ENCODE measurements around the gene GNAI3. TPM values are rescaled to one million over a fixed set of nuclear protein-coding genes. Genes with fewer than 3 reads are reported as not detected.

GNAI3 gene
- total RNA-seq, 2 experiments from 2014 or later = 3.8 to 6.1 TPM

DNA sequence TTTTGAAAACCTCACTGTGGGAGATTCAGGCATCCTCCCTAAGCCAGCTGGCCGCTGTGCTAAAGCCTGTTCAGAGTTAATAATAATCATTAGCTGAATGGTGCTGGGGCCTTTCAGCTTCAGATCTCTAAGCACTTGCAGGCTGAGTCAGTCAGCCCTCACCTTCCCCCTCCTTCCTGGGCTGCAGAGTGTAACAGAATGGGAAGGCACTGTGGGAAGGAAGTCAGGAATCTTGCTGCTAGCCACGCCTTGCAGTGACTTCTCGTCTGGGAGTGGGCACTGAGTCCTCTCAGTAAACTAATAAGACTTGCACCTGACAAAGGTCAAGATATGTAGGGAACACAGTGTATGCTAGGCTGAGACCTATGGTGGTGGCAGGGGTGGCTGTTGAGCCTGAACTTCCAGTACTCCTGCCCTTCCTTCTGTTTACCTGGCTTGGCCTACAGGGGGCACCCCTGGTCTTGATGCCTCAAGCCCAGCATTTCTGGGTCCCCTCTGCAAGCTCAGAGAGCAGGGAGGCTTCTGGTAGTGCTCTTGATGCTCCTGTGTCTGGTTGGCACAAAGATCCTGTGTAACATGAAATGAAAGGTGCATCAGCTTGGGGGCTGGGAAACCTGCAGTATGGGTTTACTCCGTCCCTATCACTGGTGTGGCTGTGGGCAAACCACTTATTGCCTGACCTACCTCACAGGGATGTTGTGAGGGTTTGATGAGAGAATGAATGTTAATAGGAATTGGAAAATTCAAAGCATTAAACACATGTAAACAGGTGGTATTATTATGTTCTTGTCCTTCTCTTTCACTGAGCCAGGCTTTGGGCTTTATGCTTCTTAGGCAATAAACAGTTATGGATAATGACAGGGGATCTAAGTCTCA, 48.5 kb upstream of the GNAI3 start:
- peak; percentile 56 for DNase-seq (ENCODE audit: low spot score)
- Histone ChIP-seq H3K4me3 (ENCODE audit: low read depth, low read length, poor library complexity, severe bottlenecking) (no peak overlapping the region), H3K79me2 (ENCODE audit: insufficient read depth, low read depth, low read length) (peaks cover 1% of the 10 kb centered on the region; the same call in 1 of the 2 replicates), H3K4me2 (ENCODE audit: low read length) (no peak overlapping the region), H3K9me3 (ENCODE audit: low read length) (no peaks in the 10 kb centered on the region), H2AFZ (ENCODE audit: low read length) (no peak overlapping the region), H3K27ac (ENCODE audit: low read depth, low read length, poor library complexity, severe bottlenecking) (no peak overlapping the region), H3K36me3 (ENCODE audit: insufficient read depth, low read length) (peaks cover 41% of the 10 kb centered on the region; the same call in 1 of the 2 replicates), H3K4me1 (ENCODE audit: insufficient read depth, low read length, poor library complexity, severe bottlenecking) (peaks cover 5% of the 10 kb centered on the region), H3K9me2 (ENCODE audit: insufficient read depth, low read length) (no peaks in the 10 kb centered on the region), H4K20me1 (ENCODE audit: insufficient read depth, low read length) (no peaks in the 10 kb centered on the region)
- no peak for TF ChIP-seq EZH2phosphoT487 (IDR thresholded peaks at IDR 0.05; ENCODE audit: borderline replicate concordance, low read depth, low read length)
- TF ChIP-seq, protein P1, sequence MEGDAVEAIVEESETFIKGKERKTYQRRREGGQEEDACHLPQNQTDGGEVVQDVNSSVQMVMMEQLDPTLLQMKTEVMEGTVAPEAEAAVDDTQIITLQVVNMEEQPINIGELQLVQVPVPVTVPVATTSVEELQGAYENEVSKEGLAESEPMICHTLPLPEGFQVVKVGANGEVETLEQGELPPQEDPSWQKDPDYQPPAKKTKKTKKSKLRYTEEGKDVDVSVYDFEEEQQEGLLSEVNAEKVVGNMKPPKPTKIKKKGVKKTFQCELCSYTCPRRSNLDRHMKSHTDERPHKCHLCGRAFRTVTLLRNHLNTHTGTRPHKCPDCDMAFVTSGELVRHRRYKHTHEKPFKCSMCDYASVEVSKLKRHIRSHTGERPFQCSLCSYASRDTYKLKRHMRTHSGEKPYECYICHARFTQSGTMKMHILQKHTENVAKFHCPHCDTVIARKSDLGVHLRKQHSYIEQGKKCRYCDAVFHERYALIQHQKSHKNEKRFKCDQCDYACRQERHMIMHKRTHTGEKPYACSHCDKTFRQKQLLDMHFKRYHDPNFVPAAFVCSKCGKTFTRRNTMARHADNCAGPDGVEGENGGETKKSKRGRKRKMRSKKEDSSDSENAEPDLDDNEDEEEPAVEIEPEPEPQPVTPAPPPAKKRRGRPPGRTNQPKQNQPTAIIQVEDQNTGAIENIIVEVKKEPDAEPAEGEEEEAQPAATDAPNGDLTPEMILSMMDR (conservative IDR thresholded peaks at IDR 0.05; ENCODE audit: low read length) = peak; percentile 76
- intact Hi-C loops (cut with micrococcal nuclease; ENCODE audit: unreplicated experiment) = no loop called here
- CTCF ChIA-PET (ENCODE audit: unreplicated experiment) = interaction anchor here (1.0 kb wide), 1 partner anchor 32 kb away, joined by 4 read pairs; no protein-coding TSS in a partner anchor
- POLR2A ChIA-PET = interaction anchor here (1.1 kb wide), 1 partner anchor 33 kb away, joined by 3 read pairs; no protein-coding TSS in a partner anchor
- BruUV-seq (replicated peaks) = no TSS peak

DNA sequence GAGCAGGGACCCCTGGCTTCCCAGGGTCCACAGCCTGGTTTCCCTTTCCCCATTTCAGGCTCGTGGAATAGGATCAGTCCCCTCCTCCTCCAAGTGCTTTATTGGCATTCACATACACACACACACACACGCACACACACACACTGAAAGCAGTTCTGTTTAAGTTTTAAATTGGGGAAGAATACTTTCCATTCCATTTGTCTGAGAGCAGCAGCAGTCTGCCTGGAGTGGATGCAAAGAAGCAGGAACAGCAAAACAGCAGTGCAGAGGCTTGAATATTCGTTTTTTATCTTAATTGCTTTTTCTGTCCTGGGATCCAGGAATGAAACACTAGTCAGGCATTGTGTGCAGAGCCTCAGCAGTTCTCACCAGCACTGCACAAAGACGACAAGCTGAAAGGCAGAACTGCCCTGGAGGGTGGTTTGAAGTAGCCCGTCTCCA, 47.5 kb upstream of the GNAI3 start:
- ChIA-PET POLR2A (interaction anchor here (0.6 kb wide), 1 partner anchor 521 kb away, joined by 3 read pairs; no protein-coding TSS in a partner anchor), CTCF (ENCODE audit: unreplicated experiment) (no interaction called here)
- Histone ChIP-seq H3K4me1 (ENCODE audit: insufficient read depth, low read length, poor library complexity, severe bottlenecking) (no peaks in the 10 kb centered on the region), H3K4me2 (ENCODE audit: low read length) (no peak overlapping the region), H3K4me3 (ENCODE audit: low read depth, low read length, poor library complexity, severe bottlenecking) (no peak overlapping the region), H2AFZ (ENCODE audit: low read length) (no peak overlapping the region), H3K27ac (ENCODE audit: low read depth, low read length, poor library complexity, severe bottlenecking) (no peak overlapping the region), H3K9me2 (ENCODE audit: insufficient read depth, low read length) (no peaks in the 10 kb centered on the region), H3K9me3 (ENCODE audit: low read length) (no peaks in the 10 kb centered on the region), H3K79me2 (ENCODE audit: insufficient read depth, low read depth, low read length) (no peaks in the 10 kb centered on the region), H4K20me1 (ENCODE audit: insufficient read depth, low read length) (no peaks in the 10 kb centered on the region), H3K36me3 (ENCODE audit: insufficient read depth, low read length) (peaks cover 36% of the 10 kb centered on the region; the same call in 1 of the 2 replicates)
- TF ChIP-seq, protein P1 (conservative IDR thresholded peaks at IDR 0.05; ENCODE audit: low read length) = no peak
- no peak for TF ChIP-seq EZH2phosphoT487 (IDR thresholded peaks at IDR 0.05; ENCODE audit: borderline replicate concordance, low read depth, low read length)
- no TSS peak for BruUV-seq (replicated peaks)
- DNase-seq (ENCODE audit: low spot score) = no peak
- intact Hi-C loops (cut with micrococcal nuclease; ENCODE audit: unreplicated experiment) = no loop called here

Measured in OCI-LY7 (cell line).